ENCODE results near the gene RPTOR.

RPTOR gene

DNA sequence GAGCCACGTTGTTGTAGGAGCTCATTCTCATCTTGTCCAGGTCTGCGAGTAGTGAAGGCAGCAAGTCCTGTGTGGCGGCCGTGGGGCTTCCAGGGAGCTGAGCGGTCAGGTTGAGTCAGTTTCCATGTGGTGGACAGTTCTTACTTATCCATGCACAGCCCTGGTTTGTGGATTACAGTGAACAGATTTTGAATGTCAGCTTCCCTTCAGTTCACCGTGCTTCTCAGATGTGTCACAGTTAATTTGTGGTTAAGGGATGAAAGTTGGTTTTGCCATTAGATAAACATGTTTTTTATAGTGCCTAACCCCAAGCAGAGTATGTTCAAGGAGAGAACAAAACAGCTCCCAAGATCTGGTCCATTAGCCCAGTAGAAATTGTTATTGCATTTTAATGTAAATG is 103.1 kb downstream of the RPTOR start:
- no peak for TF ChIP-seq CTCF (IDR thresholded peaks at IDR 0.05; ENCODE audit: insufficient read depth, low read length)
- no peak for TF ChIP-seq GABPA (IDR thresholded peaks at IDR 0.05; ENCODE audit: low read depth)
- TF ChIP-seq POLR2AphosphoS5 (IDR thresholded peaks at IDR 0.05; ENCODE audit: low read depth): no peak
- no peak for TF ChIP-seq REST (IDR thresholded peaks at IDR 0.05; ENCODE audit: insufficient replicate concordance, low read depth)
- no peak for TF ChIP-seq SPI1 (IDR thresholded peaks at IDR 0.05; ENCODE audit: borderline replicate concordance, low read depth)
- H3K27me3 ChIP-seq (ENCODE audit: insufficient read depth, poor library complexity, severe bottlenecking): no peaks in the 10 kb centered on the region
- H3K27ac ChIP-seq (replicated peaks): no peak overlapping the region
- DNase-seq (ENCODE audit: low read depth in 1 of 2, low spot score in 1 of 2): no peak
- H3K4me3 ChIP-seq (replicated peaks; ENCODE audit: insufficient read depth, low read length): no peak overlapping the region

DNA sequence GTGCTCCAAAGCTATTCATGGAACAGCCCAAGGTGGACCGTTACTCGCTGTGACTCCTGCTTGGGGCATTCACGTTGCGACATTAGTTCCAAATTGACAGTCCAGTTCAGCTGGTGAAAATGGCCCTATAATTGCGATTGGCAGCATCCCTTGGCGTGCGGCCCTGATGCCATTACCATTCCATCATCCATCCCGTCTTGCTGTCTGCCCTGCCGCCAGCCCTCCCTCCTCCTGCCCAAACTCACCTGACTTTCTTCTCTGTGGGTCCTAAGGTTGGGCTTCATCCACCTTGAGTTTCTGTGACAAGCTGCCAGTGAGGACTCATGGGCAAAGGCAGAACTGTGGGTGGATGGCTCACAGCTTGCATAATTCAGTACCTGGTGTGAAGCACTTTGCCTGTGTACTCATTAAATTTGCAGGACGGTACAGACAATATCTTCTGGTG is 104.6 kb downstream of the RPTOR start:
- no peak overlapping the region for H3K4me3 ChIP-seq (replicated peaks; ENCODE audit: insufficient read depth, low read length)
- DNase-seq (ENCODE audit: low read depth in 1 of 2, low spot score in 1 of 2): no peak
- no peak for TF ChIP-seq POLR2AphosphoS5 (IDR thresholded peaks at IDR 0.05; ENCODE audit: low read depth)
- TF ChIP-seq REST (IDR thresholded peaks at IDR 0.05; ENCODE audit: insufficient replicate concordance, low read depth): no peak
- TF ChIP-seq CTCF (IDR thresholded peaks at IDR 0.05; ENCODE audit: insufficient read depth, low read length): no peak
- no peak for TF ChIP-seq GABPA (IDR thresholded peaks at IDR 0.05; ENCODE audit: low read depth)
- no peak for TF ChIP-seq SPI1 (IDR thresholded peaks at IDR 0.05; ENCODE audit: borderline replicate concordance, low read depth)

GRCh38 chr17:80649672-80650330 is 105.2 kb downstream of the RPTOR start:
- H3K27me3 ChIP-seq (ENCODE audit: insufficient read depth, poor library complexity, severe bottlenecking): no peaks in the 10 kb centered on the region
- TF ChIP-seq REST (IDR thresholded peaks at IDR 0.05; ENCODE audit: insufficient replicate concordance, low read depth) (no peak), SPI1 (IDR thresholded peaks at IDR 0.05; ENCODE audit: borderline replicate concordance, low read depth) (no peak), POLR2AphosphoS5 (IDR thresholded peaks at IDR 0.05; ENCODE audit: low read depth) (no peak), CTCF (IDR thresholded peaks at IDR 0.05; ENCODE audit: insufficient read depth, low read length) (no peak), GABPA (IDR thresholded peaks at IDR 0.05; ENCODE audit: low read depth) (no peak)
- H3K27ac ChIP-seq (replicated peaks): no peak overlapping the region
- peak in 1 of 2 experiments; percentile 13 for DNase-seq (ENCODE audit: low read depth in 1 of 2, low spot score in 1 of 2)
- no peak overlapping the region for H3K4me3 ChIP-seq (replicated peaks; ENCODE audit: insufficient read depth, low read length)

More for the DNA sequence above, 104.6 kb downstream of the RPTOR start:
- no peaks in the 10 kb centered on the region for H3K27me3 ChIP-seq (ENCODE audit: insufficient read depth, poor library complexity, severe bottlenecking)
- no peak overlapping the region for H3K27ac ChIP-seq (replicated peaks)
